ELR (cell line): ENCODE results near the gene PROKR1.
"Not testable (repeated sequence)": the region's sequence is repeated elsewhere in the genome, so short reads cannot be mapped to it uniquely, and the experiment has no call there.

Experiments used
- DNase-seq: peaks from one replicate; pipeline ENCODE4 v3.0.0-alpha.2; 2015; ENCODE audit warnings: low read depth

PROKR1 gene

DNA sequence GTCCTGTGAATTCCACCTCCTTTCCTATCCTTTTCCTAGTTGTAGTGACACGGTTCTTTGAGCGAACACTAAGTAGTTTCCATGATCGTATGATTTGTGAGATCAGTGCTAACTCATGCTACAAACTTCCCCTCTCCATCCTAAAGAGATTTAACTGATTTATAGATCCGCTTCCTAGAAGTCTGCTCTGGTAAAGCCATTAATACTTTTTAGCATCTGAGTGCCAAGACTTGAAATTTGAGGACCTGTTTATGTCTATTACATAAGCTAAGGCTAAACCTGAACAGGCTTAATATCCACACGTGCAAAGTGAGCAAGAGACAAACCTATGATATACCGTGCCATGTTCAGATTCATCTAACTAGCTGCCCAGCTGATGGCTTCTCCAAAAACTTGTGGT lies 14.9 kb downstream of the PROKR1 start:
- no peak for DNase-seq

DNA sequence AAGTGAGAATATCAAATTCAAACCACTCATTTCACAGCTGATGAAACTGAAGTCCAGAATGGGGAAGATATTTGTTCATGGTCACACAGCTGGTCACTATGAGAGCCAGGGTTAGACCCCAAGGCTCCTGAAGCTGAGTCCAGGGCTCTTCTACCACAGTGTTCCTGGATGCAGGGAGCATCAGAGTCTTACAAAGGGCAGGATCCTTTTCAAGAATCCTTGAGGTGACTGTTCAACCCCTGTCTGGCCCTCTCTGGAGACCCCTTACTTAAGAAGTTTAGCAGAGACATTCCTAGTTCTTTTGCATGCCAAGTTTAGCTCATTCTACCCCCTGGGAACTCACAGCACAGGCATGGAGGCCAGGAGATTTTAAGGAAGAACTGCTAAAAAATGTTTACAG lies 15.7 kb downstream of the PROKR1 start:
- DNase-seq: no peak

DNA sequence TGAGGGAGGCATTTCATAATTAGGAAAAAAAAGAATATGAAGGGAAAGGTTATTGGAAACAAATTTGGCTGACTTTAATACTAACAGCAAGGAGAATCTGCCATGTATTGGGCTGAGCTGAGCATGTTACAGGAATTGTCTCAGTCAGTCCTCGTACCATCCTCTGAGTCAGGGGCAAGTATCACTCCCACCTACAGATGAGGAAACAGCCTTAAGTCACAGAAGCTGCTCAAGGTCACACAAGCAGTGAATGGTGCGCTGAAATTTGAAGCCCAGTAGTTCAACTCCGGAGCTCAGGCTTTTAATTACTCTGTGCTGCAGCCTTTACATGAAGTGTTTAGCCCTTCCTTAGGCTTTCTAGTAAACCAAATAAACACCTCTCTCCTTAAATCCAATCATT lies 17.3 kb downstream of the PROKR1 start:
- no peak for DNase-seq

DNA sequence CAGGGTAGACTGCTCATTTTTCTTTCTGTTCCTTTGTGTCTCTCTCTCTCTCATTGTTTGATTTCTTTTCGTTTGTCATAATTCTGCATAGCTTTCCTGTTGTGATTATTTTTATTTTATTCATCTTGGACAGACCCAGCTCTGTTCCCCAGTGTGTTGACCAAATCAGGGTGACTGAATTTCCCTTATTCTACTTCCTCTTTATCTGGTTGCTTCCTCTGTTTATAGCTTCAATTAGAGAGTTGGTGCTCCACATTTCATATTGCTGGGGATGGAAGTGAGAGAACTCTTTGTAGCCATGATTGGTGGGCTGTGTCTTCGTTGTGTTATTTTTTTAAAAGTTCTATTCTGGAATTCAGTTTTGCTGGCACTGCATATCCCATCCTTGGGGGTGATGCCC lies 19.1 kb downstream of the PROKR1 start:
- DNase-seq: no peak

DNA sequence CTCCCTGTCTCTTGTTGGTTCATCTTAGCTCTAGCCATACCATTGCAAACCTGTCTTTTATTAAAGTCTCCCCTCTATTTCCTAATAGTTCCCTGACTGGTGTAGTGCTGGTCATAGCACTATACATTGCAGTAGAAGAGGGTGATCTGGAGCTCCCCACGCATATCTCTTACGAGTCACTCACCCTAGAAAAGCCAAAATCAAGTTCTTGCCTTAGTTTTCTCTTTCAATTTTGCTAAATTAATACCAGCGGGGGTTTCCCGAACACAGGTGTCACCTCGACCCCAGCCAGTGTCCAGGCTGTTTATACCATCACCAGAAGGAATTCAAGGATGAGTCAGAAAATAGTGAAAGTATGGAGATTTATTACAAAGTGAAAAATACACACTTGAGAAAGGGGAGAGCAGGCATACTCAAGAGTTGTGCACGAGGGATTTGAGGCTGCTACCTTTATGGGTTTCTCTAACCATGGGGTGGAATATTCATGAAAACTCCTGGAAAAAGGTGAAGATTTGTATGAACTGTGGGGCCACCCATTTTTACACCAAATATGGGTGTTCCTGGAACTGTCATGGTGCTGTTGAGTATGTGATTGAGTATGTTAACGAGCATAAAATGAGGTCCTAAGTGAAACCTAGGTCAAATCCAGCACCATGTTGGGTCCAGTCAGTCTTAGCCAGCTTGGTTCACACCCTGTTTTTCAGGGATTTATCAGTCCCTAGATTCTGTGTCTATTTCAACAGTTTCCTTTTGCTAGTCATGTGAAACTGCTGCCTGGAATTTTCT lies 20.2 kb downstream of the PROKR1 start:
- no peak for DNase-seq

DNA sequence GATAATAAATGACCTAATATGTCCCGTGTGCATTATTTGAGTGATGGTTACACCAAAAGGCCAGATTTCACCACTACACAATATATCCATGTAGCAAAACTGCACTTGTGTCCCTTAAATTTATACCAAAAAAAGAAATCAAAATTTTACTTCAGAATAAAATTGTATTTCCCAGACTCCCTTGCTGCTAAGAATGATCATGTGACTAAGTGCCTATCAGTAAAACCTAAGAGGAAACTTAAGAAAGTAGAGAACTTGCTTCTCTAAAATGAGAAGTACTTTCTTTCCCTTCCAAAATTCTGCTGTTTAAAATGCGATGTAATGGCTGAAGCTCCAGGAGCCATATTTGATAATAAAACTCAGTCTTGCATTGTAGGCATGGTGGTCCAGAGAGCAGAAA lies 24.0 kb downstream of the PROKR1 start:
- DNase-seq: no peak

DNA sequence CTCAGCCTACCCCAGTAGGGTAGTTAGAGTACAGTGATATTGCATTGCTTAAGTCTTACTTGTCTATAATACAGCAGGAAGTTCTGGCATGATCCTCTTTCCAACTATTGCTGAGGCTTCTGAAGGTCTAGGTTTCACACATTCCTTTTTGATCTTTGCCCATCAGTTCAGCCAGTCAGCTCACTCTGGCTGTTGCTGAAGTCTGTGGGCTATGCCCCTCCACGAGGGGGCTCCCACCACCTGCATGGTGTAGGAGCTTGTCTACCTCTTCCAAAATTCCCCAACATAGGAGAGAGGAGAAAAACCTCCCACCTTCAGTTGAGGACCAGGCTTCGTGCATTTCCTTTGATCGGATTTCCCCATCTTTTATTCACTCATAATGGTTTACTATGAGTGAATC lies 26.3 kb downstream of the PROKR1 start:
- DNase-seq: no peak

DNA sequence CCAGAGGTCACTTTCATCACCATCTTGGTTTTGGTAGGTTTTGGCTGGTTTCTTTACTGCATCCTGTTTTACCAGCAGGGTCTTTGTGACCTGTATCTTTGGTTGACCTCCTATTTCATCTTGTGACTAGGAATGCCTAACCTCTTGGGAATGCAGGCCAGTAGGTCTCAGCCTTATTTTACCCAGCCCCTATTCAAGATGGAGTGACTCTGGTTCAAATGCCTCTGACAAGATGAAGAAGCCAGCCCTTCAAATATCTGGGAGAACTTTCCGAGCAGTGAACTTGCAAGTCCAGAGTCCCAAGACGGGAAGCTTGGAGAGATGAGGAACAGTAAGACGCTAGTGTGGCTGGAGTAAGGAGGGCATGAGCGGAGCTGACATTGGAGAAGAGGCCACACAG lies 28.6 kb downstream of the PROKR1 start:
- no peak for DNase-seq

DNA sequence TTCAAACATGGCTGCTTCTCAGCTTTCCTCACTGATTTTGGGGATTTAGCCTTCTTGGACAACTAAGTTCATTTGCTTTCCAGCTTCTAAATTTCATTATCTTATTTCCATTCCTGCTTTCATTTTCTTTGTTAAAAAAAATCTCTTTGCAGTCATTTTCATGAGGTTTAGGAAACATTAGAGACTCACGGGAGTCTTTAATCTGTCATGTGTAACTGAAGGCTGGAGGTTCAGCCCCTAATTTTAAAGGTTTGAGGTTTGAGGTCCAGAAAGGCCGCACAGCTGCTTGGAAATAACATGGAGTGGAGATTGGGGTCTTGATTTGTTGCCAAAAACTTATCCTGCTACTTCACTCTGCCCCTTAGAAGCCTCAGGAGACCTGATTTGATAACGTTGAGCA lies 30.3 kb downstream of the PROKR1 start:
- DNase-seq: no peak

DNA sequence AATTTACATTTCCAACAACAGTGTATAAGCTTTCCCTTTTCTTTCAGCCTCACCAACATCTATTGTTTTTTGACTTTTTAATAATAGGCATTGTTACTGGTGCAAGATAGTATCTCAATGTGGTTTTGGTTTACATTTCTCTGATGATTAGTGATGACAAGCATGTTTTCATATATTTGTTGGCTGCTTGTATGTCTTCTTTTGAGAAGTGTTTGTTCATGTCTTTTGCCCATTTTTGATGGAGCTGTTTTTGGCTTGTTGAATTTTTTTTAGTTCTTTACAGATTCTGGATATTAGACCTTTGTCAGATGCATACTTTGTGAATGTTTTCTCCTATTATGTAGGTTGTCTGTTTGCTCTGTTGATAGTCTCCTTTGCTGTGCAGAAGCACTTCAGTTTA lies 32.1 kb downstream of the PROKR1 start:
- DNase-seq: no peak

DNA sequence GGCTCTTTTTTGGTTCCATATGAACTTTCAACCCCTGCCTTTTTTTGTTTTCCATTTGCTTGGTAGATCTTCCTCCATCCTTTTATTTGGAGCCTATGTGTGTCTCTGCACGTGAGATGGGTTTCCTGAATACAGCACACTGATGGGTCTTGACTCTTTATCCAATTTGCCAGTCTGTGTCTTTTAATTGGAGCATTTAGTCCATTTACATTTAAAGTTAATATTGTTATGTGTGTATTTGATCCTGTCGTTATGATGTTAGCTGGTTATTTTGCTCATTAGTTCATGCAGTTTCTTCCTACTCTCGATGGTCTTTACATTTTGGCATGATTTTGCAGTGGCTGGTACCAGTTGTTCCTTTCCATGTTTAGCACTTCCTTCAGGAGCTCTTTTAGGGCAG lies 34.5 kb downstream of the PROKR1 start:
- DNase-seq: not testable (repeated sequence)

DNA sequence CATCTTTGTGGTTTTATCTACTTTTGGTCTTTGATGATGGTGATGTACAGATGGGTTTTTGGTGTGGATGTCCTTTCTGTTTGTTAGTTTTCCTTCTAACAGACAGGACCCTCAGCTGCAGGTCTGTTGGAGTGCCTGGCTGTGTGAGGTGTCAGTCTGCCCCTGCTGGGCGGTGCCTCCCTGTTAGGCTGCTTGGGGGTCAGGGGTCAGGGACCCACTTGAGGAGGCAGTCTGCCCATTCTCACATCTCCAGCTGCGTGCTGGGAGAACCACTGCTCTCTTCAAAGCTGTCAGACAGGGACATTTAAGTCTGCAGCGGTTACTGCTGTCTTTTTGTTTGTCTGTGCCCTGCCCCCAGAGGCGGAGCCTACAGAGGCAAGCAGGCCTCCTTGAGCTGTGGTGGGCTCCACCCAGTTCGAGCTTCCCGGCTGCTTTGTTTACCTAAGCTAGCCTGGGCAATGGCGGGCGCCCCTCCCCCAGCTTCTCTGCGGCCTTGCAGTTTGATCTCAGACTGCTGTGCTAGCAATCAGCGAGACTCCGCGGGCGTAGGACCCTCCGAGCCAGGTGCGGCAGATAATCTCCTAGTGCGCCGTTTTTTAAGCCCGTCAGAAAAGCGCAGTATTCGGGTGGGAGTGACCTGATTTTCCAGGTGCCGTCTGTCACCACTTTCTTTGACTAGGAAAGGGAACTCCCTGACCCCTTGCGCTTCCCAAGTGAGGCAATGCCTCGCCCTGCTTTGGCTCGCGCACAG lies 36.0 kb downstream of the PROKR1 start:
- not testable (repeated sequence) for DNase-seq

DNA sequence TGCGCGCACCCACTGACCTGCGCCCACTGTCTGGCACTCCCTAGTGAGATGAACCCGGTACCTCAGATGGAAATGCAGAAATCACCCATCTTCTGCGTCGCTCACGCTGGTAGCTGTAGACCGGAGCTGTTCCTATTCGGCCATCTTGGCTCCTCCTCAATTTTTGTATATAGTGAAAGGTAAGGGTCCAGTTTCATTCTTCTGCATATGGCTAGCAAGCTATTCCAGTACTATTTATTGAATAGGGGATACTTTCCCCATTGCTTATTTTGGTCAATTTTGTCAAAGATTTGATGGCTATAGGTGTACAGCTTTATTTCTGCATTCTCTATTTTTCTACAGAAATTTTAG lies 36.5 kb downstream of the PROKR1 start:
- DNase-seq: not testable (repeated sequence)

DNA sequence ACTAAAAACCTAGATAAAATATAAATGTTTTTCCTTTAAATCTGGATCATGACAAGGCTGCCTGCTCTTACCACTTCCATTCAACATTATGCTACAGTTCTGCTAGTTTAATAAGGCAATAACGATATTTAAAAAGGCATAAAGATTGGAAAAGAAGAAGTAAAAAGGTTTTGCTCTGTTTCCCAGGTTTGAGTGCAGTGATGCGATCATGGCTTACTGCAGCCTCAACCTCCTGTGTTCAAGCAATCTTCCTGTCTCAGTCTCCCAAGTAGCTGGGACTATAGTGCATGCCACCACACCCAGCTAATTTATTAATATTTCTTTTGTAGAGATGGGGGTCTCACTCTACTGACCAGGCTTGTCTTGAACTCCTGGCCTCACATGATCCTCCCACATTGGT lies 40.8 kb downstream of the PROKR1 start:
- DNase-seq: no peak

DNA sequence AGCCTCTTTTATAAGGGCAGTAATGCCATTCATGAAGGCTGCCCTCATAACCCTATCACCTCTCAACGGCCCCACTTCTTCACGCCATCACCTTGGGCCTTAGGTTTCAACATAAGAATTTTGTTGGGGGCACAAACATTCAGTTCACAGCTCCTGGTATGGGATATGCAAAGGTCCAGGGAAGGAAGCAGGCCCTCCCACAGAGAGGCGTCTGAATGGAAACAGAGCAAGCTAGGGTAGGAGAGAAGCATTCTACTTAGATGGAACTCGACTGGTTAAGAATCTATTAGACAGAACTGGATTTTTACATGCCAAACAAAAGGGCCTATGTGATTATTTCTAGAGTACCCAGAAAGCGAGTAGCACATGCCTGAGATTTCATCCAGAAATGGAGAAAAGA lies 42.8 kb downstream of the PROKR1 start:
- no peak for DNase-seq

DNA sequence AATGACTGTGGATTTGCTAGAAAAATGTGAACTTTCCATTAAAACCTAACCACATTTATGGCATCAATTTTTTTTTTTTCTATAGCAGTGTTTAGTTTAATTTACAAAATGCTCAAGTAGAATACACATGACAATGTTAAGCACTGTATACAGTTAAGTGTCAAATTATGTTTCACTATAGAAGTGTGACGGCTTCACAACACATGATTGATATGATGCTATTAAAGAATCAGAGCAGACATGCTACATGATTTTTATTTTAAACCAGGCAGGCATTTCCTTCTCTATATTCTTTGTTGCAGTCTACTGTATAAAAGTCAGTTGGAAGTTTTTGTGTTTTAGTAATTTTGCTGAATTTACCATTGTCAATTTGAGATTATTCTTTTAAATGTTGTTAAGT lies 43.6 kb downstream of the PROKR1 start:
- DNase-seq: no peak

DNA sequence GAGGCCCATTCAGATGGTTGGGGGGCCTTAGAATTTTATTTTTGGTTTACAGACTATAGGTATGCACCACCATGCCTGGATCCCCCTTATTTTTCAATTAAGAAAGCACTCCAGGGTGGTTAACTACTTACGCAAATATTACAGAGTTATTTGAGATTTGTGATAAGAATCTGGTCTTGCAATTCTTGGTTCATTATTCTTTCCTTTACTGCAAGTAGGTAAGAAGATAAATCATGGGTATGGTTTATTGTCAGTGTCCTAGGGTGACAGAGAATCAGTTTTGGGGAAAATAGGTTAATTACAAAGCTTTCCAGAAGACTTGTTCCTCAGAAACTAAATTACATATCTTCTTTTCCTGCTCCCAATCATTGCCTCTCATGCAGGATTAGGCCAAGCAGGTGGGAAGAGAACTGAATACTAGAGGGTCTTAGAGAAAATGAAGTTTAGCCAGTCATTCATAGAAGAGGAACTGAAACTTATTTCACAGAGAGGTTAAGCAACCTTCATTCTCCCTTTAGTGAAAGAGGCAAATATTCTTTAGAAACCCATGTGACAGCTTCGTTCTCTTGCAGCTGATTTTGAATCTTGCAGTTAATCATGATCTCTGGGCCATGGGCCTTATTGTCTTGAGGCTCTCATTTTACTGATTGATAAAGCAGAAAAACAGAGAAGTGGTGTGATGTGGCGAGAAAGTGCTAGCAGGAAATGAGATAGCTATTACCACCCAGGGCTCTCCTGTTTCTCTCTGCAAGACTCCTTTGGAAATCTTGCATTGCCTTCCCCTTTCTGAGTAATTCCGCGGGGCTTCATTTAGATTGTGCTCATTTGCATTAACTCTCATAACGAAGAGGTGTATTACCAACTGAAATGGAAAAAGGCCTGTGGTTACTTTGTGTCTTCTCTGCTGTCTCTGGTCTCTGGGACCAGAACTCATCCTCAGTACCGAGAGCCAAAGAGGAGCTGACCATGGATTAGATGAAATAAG lies 46.5 kb downstream of the PROKR1 start:
- DNase-seq: no peak

DNA sequence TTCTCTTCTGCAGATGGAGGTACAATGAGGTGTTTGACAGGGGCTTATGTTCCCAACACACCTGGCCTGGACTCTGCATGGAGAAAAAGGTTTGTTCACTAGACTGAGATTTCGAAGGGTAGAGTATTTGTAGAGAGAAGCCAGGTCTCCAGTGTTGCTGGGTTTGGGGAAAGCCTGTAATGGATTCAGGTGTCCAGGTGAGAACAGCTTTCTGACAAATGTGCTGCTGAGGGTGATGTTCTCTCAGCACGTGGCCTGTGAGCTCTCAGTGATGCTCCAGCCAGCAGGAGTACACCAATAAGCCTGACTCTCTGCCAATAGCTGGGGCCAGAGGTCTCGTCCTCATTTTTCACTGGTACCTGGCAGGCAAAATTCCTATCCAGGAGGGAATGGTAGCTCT lies 47.5 kb downstream of the PROKR1 start:
- no peak for DNase-seq

DNA sequence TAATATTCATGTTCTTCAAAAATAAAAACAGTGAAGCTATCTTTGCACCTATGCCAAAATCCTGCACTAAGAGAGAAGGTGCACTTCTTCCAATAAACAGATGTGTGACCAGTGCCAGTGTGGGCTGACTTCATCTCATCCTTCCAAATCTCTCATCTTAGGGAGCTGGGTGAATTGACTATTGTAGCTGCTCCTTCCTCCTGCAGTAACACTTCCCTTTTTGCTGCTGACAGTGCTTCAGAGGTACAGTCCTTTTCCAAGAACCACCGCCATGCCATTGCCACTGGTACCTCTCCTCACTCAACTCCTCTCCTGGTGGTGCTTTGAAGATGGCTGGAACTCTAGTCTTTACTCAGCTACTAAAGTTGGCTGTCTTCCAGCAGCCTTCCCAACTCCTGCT lies 49.1 kb downstream of the PROKR1 start:
- DNase-seq: no peak

DNA sequence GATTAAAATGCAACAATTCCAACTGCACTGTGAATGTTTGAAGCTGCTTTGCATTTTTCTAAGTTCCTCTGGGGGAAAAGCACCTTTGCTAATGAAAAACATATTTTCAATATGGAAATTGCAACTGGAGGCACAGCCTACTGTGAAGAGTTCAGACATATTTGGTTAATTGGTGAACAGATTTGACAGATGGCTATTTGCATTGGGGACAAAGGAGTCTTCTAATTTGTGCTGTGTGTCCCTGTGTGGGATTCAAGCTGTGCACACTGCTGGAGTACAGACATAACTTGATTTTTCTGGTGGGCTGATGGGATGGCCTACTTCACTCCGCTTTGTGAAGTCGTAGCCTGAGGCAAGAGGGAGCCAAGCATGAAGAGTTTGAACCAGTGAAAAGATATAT lies 50.6 kb downstream of the PROKR1 start:
- no peak for DNase-seq

DNA sequence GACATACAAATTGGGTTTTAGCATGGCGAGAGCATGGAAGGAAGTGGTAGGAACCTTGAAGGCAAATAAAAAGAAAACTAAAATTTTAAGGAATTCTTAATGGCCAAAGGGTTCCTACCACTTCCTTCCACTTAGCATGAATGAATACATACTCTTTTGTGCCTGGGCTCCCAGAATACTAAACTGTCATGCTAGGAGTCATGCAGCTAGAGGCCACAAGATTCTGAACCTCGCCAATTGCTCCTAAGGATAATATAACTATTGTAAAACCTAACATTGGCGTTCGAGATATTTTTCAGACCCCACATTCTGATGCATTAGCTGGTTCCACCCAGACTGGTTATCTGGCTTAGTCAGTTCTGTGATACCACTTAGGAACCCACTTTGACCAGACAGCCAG lies 52.6 kb downstream of the PROKR1 start:
- DNase-seq: no peak

DNA sequence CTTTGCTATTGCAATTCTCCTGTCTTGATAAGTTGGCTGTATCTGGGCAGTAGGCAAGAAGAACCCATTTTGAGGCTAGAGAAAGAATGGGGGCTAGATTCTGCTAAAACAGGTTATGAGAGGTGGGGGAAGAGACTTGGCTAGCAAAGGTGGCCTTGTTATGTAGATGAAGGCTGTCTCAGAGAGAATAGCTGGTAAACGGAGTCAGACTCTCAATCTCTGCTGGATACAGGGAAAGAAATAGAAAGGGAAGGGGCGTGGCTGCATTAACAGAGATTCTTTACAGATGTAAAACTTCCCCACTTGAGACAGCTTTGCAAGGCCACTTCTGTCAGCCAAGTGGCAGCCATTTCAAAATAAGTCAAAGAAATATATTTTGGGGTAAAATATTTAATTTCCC lies 53.2 kb downstream of the PROKR1 start:
- DNase-seq: no peak
